ENCODE data around the gene ASCC1.
A peak's percentile ranks its signal among the peaks of the same experiment; 100 is the strongest.
"Not testable (repeated sequence)": the region's sequence is repeated elsewhere in the genome, so short reads cannot be mapped to it uniquely, and the experiment has no call there.

Gene ASCC1

GRCh38 chr10:72248468-72249151 is 32.5 kb upstream of the ASCC1 start:
- DNase-seq = peak; percentile 77

- no peak for DNase-seq
Measured at GRCh38 chr10:72245949-72246525, 30.0 kb upstream of the ASCC1 start.

- no peak for DNase-seq
Measured at GRCh38 chr10:72244573-72245038, 28.5 kb upstream of the ASCC1 start.

- no peak for DNase-seq
Measured at GRCh38 chr10:72243822-72244437, 27.9 kb upstream of the ASCC1 start.

GRCh38 chr10:72242675-72243074 is 26.6 kb upstream of the ASCC1 start:
- no peak for DNase-seq

- DNase-seq = no peak
Measured at GRCh38 chr10:72241691-72242252, 25.7 kb upstream of the ASCC1 start.

- DNase-seq = no peak
Measured at GRCh38 chr10:72240371-72240770, 24.3 kb upstream of the ASCC1 start.

GRCh38 chr10:72239409-72239808 is 23.3 kb upstream of the ASCC1 start:
- DNase-seq = no peak

- no peak for DNase-seq
Measured at GRCh38 chr10:72238392-72239175, 22.5 kb upstream of the ASCC1 start.

- DNase-seq = no peak
Measured at GRCh38 chr10:72235544-72236279, 19.6 kb upstream of the ASCC1 start.

- DNase-seq = no peak
Measured at GRCh38 chr10:72234560-72235095, 18.6 kb upstream of the ASCC1 start.

GRCh38 chr10:72233621-72234020 is 17.5 kb upstream of the ASCC1 start:
- DNase-seq = no peak

- no peak for DNase-seq
Measured at GRCh38 chr10:72229261-72230251, 13.5 kb upstream of the ASCC1 start.

GRCh38 chr10:72228318-72228751 is 12.3 kb upstream of the ASCC1 start:
- DNase-seq = no peak

GRCh38 chr10:72227826-72228225 is 11.8 kb upstream of the ASCC1 start:
- DNase-seq = no peak

GRCh38 chr10:72226418-72227027 is 10.4 kb upstream of the ASCC1 start:
- DNase-seq = no peak

GRCh38 chr10:72224191-72224590 is 8.1 kb upstream of the ASCC1 start:
- not testable (repeated sequence) for DNase-seq

- no peak for DNase-seq
Measured at GRCh38 chr10:72223743-72224101, 7.6 kb upstream of the ASCC1 start.

GRCh38 chr10:72221278-72221677 is 5.2 kb upstream of the ASCC1 start:
- DNase-seq = no peak

- DNase-seq = no peak
Measured at GRCh38 chr10:72220637-72221036, 4.6 kb upstream of the ASCC1 start.
